ENCODE data around the gene IER3. TPM values are rescaled to one million over a fixed set of nuclear protein-coding genes. Genes with fewer than 3 reads are reported as not detected.

Gene IER3
- total and polyA plus RNA-seq, 2 of the 13 experiments (the other 11 are each of a cell fraction or from before 2014, with no cell fraction given): 51.1 to 131 TPM

GRCh38 chr6:30749554-30750378 is 5.4 kb upstream of the IER3 start (continued):
- TF ChIP-seq DNMT1 (CRISPR knock-in tag; IDR thresholded peaks at IDR 0.05) (no peak), ZNF468 (CRISPR knock-in tag; IDR thresholded peaks at IDR 0.05) (no peak), ZNF724P (CRISPR knock-in tag; IDR thresholded peaks at IDR 0.05; ENCODE audit: borderline replicate concordance) (0 out of 2 replicates have a peak, but pooled peaks have one; percentile 38), ZBTB3 (CRISPR knock-in tag; IDR thresholded peaks at IDR 0.05; ENCODE audit: borderline replicate concordance, low read depth) (no peak), HOXA7 (CRISPR knock-in tag; IDR thresholded peaks at IDR 0.05) (no peak), BATF2 (CRISPR knock-in tag; IDR thresholded peaks at IDR 0.05) (peak; percentile 23; the same call in 1 of the 2 replicates), HHEX (CRISPR knock-in tag; IDR thresholded peaks at IDR 0.05) (no peak), TARDBP (CRISPR knock-in tag; IDR thresholded peaks at IDR 0.05) (no peak), ARNT2 (CRISPR knock-in tag; IDR thresholded peaks at IDR 0.05; ENCODE audit: low read depth) (0 out of 2 replicates have a peak, but pooled peaks have one; percentile 36), YEATS4 (CRISPR knock-in tag; IDR thresholded peaks at IDR 0.05; ENCODE audit: borderline replicate concordance) (peak; percentile 1; the same call in 1 of the 2 replicates), ZNF512B (CRISPR knock-in tag; IDR thresholded peaks at IDR 0.05; ENCODE audit: borderline replicate concordance) (peak; percentile 70; the same call in 1 of the 2 replicates), ZNF337 (CRISPR knock-in tag; IDR thresholded peaks at IDR 0.05; ENCODE audit: borderline replicate concordance, low read depth) (0 out of 2 replicates have a peak, but pooled peaks have one; percentile 15), ZNF30 (CRISPR knock-in tag; IDR thresholded peaks at IDR 0.05) (no peak), EP300 (IDR thresholded peaks at IDR 0.05; ENCODE audit: low read depth in 2 of 2, low read length in 2 of 2) (peak in 1 of 2 experiments; percentile 28; a peak in 1 of 4 replicates), EP300 (CRISPR knock-in tag; IDR thresholded peaks at IDR 0.05; ENCODE audit: borderline replicate concordance) (no peak), ZBTB49 (CRISPR knock-in tag; IDR thresholded peaks at IDR 0.05; ENCODE audit: borderline replicate concordance) (0 out of 2 replicates have a peak, but pooled peaks have one; percentile 7), ZBTB20 (CRISPR knock-in tag; IDR thresholded peaks at IDR 0.05; ENCODE audit: borderline replicate concordance, low read depth) (peak; percentile 65; the same call in 1 of the 2 replicates), MIER2 (CRISPR knock-in tag; IDR thresholded peaks at IDR 0.05) (no peak)
